Activated naive CD4-positive, alpha-beta T cell (primary cell): ENCODE results near the gene TRIM24.

Experiments used
- DNase-seq, 4 experiments: peaks; one replicate each; lab custom pipeline; 2025; lab: John Stamatoyannopoulos, UW

TRIM24 gene

DNA sequence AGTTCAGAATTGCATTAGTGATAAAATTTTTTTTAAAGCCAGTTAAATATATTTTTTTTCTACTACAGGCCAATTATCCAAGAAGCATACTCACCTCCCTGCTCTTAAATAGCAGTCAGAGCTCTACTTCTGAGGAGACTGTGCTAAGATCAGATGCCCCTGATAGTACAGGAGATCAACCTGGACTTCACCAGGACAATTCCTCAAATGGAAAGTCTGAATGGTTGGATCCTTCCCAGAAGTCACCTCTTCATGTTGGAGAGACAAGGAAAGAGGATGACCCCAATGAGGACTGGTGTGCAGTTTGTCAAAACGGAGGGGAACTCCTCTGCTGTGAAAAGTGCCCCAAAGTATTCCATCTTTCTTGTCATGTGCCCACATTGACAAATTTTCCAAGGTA is 119.1 kb downstream of the TRIM24 start:
- DNase-seq, result no peak

DNA sequence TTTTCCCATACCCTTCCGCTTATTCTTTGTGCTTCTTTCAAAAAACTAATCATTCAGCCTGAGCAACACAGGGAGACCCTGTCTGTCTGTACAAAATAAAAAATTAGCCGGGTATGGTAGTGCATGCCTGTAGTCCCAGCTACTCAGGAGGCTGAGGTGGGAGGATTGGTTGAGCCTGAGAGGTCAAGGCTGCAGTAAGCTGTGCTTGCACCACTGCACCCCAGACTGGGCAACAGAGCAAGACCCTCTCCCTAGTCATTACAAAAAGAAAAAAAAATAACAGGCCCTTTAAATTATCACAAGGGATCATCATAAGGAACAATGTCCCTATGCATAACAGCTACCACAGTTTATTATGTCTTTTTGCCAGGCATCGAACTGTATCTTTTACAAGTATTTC is 119.6 kb downstream of the TRIM24 start:
- DNase-seq, result no peak

DNA sequence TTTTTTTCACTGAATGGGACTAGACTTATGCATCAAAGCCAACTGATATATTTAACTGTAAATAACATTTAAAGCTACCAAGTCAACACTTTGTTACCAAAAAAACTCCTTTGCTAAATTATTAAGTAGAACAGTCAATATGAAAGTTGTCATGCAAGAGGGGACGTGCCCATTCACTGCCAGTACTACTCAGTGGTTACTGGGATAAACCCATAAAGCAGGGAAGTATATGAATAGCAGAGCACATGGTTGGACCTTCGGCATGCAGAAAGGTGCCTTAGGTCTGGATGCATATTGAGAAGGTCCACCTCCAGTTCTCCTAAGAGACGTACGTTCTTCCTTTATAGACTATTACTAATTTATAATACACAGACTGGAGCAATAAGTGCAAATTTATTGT is 121.0 kb downstream of the TRIM24 start:
- no peak for DNase-seq

DNA sequence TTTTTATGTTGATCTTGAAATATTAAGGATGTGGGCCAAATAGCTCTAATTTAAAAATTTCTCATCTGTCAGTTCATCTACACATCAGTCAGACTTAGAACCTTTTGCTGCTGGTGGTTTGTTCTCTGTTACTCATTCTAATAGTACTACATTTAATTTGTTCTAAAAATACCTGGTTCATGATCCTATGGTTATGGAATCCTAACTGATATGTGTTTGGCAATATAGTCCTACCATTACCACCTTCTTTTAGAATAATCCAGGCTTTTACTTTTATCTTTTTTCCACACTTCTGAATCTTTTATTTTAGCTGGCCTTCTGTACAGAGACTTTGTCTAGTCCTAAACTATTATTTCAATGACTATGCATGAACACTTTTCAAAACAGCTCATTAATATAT is 124.2 kb downstream of the TRIM24 start:
- DNase-seq, result no peak

DNA sequence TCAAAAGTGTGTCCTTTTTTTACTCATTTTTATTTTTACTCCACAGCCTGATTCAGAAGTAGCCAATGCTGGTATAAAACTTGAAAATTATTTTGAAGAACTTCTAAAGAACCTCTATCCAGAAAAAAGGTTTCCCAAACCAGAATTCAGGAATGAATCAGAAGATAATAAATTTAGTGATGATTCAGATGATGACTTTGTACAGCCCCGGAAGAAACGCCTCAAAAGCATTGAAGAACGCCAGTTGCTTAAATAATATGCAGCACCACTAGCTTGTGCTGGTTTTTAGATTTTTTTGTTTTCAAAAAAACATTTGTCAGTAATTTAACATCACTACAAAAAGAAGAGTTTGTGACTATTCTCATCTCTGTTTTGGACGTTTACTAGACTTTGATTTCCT is 124.6 kb downstream of the TRIM24 start:
- DNase-seq, result no peak

DNA sequence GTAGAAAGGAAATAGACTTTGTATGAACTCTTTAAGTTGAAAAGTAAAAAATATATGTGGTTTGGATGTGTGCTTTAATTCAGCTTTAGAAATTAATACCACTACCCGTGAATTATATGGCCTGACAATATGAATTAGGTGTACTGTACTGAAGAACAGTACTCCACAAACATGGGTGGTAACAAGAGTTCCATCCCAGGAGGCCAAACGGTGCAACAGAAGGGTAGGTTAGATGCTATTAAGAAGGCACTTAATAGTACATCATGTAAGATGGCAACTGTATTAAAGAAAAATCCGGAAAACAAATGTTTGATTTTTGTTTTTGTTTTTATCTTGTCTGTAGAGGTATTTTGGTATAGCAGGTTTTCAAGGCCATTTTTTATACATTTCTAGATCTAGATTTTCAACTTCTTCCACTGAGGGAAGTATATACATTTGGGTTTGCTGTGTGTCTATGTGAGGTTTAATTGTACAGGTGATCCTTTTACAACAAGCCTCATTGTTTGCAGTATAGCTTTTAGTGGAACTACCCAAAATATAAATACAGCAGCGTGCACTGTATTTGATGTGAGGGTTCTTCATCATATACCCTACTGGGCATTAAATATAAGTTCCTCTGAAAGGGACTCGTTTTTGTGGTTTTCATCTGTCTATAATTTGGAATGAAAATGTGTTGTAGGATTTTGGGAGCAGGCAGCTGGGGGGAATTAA is 125.4 kb downstream of the TRIM24 start:
- no peak for DNase-seq

DNA sequence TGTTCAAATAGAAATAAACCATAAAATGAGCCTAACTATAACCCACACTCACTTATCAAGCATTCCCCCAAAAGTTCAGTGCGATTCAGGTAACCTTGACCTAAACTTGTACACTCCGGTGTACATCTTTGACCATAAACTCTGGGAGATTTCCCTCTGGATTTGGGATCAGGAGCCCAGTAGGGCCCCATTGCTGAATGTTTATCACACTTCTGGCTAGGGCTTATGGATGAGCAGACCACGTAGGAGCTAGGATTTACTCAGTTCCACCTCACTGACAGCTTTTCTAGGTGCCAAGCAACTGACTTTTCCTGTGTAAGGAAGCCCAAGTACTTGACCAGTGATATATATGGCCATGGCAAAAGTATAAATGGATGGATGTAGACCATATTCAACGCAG is 127.4 kb downstream of the TRIM24 start:
- no peak for DNase-seq

DNA sequence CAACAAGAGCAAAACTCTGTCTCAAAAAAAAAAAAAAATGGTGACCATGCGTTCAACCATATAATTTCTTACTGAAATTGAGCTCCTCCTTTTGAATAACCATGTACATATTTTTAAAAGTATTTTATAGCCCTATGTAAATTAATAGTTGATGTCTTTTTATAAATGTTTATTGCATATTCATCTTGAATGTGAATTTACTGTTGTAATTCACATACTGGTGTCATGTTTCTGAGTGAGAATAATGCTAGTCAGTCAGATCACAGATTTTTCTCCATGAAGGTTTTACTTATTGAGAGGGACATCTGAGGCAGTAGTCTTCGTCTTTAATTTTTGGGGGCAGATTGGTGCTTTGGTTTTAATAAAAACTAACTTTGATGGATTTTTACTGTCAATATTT is 128.9 kb downstream of the TRIM24 start:
- DNase-seq, result no peak

DNA sequence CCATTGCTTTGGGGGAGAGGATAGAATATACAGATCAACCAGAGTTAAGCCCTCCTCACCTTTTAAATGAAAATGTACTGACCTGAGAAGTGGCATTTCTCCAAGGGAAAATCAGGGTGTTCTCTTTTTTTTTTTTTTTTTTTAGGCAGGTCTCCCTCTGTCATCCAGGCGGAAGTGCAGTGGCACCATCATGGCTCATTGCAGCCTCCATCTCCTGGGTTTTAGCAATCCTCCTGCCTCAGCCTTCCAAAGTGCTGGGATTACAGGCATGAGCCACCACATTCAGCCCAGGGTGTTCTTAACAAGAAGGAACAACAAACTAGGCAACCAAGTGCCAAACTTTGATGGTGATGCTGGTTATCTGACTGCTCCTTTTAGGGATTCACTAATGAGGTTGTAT is 130.1 kb downstream of the TRIM24 start:
- no peak for DNase-seq

DNA sequence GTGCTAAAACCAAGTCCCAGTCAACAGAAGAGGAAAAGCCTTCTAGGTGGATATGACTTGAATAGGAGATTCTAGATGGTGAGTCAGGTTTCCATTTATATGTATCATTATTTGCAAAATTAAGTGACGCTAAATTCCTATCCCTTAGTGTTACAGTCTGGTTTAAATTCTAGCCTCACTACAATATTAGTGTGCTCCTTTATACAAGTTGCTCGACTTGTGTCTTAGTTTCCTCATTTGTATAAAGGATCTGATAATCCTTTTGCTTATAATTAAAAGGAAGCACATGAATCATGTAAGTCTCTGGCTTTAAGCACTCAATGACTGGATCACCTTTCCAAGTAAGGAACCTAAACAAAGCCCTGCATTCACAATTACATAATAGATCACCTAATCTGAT is 135.4 kb downstream of the TRIM24 start:
- no peak for DNase-seq

DNA sequence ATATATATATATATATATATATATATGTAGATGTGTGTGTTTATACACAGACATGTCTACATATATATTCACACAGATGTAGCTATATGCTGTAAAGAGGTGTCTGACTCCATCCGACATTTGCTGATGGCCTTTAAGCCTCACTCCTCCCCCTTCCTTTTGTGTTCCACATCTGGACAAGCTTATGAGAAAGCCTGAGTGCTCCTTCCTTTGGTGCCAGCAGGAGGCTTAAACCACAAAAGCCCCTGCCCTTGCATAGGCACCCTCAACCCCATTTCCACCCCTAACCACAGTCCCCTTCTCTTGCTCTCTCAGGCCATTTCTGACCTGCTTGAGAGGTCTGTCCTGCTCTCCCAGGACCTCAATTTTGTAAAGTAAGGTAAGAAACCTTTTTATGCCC is 142.4 kb downstream of the TRIM24 start:
- no peak for DNase-seq

DNA sequence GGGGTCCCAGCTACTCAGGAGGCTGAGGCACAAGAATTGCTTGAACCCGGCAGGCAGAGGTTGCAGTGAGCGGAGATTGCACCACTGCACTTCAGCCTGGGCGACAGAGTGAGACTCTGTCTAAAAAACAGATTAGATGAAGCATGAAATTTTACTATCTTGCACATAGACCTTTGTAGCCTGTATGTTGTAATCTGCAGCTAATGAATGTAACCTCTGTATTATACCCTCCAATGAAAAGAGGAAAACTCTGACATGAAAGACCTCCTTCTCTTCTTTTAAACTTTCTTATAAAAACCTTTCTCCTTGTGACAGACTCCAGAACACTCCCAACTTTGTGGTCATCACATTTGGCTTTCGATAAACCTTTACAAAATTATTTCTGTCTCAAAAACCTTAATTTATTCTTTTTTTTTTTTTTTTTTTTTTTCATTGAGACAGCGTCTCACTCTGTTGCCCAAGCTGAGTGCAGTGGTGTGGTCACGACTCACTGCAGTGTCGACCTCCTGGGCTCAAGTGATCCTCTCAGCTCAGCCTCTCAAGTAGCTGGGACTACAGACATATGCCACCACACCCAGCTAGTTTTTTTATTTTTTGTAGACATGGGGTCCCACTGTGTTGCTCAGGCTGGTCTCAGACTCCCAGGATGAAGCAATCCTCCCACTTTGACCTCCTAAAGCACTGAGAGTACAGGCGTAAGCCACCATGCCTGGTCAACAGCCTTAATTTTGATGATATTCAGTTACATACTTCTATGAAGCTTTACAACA is 143.7 kb downstream of the TRIM24 start:
- DNase-seq, result no peak

DNA sequence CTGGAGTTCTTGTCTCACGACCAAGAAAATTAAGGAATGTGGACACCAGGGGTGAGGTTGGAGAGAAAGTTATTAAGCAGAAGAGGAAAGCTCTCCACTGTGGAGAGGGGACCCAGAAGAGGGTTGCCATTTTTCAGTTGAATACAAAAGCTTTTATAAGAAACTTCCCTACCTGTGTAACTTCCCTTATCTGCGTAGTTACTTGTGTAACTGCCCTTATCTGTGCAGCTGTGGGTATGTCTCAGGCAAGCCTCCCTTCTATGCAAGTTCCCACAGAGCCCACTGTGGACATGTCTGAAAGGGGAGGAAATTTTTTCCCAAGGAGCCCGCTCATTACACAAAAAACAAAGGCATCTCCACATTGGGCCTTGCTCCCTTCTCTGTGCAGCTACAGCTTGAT is 146.2 kb downstream of the TRIM24 start:
- no peak for DNase-seq

DNA sequence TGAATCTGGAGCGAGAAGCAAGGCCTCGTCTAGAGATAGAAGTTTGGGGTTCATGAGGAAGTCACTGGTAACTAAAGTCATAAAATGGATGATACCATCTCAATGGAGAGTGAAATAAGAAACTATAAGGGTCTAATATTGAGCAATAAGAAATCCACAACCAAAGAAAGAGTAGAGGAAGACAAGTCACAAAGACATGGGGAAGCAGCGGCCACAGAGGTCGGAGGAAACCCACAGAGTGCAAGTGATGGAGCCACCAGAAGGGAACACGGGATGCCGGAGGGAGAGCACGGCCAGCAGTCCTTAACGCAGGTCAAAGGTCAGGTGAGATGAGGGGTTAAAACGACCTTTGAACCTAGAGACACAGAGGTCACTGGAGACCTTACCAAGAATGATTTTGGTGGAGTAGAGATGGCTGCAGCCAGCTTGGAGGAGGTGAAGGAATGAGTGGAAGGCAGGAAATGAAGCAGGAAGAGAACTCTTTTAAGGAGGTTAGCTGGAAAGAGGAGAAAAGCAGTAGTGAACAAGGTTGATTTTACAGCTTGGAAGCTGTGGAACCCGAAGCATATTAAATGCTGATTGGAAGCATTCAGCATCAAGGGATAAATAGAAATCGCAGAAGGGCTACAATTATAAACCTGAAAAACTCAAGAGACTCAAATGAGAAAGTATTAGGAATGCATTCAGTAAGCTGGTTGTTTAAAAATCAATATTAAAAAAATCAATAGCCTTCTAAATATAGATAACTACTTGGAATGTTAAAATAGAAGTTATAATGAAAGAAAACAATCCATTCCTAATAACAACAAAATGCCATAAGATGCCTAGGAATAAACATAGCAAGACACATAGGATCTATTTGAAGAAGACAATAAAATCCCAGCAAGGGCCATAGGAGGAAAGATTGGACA is 147.4 kb downstream of the TRIM24 start:
- DNase-seq, result no peak

DNA sequence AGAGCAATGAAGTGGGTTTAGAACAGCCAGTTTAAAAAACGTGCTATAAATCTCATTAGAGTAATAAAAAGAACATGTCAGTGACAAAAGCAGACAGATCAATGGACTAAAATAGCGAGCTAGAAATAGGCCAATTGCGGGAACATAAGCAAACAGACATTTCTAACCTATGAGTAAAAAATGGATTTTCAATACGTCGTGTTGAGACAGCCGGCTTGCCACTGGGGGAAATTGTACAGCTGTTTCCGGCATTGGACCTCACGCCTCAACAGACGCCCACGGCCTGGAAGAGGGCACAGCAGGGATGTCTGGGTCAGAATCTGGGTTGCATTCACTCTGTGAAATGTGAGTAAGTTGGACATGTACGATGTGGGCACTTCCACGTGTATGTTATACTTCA is 148.2 kb downstream of the TRIM24 start:
- no peak for DNase-seq

DNA sequence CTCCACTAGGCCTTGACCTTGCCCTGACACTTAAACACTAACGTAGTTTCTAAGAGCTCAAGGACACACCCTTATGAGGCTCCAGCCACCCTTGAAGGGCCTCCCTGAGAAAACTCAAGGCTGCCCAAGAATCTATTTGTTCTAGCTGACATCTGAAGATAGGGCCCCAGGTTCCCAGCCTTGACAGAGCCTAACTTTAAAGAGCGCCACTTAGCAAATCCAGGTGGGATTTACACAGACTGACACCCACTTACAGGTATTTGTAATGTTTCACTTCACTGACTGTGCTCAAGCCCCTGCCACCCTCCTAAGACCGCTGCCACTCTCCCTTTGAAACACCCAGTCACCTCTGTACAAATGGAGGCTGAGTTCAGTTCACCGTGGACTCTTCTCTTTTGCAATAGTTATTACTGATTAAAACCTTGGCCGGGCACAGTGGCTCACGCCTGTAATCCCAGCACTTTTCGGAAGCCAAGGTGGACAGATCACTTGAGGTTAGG is 150.7 kb downstream of the TRIM24 start:
- DNase-seq, result no peak

DNA sequence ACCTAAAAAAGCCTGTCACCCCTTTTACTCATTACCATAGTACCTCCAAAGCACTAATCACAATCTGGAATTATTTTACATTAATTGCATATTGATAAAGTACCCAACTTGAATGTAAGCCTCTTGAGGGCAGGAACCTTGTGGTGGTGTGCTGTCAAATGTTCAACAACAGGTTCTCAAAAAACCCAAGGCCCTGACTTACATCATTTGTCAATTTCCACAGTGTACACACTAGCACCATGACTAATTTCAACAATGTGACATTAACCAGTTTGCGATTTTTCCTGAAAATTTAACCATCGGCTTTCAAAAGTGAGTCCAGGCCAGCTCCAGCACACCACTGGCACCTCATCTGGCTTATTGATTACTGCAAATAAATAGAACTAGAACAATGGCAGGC is 153.6 kb downstream of the TRIM24 start:
- no peak for DNase-seq

DNA sequence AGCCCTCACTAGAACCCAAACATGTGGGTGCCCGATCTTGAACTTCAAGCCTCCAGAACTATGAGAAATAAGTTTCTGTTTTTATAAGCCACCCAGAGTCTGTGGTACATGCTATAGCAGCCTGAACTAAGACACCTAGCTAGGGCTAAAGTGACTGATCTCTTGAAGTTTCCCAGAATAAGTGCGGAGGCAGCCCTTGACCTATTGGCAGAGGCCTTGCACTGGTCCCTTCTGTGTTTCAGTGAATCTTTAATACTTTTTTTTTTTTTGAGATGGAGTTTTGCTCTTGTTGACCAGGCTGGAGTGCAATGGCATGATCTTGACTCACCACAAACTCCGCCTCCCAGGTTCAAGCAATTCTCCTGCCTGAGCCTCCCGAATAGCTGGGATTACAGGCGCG is 156.0 kb downstream of the TRIM24 start:
- no peak for DNase-seq

DNA sequence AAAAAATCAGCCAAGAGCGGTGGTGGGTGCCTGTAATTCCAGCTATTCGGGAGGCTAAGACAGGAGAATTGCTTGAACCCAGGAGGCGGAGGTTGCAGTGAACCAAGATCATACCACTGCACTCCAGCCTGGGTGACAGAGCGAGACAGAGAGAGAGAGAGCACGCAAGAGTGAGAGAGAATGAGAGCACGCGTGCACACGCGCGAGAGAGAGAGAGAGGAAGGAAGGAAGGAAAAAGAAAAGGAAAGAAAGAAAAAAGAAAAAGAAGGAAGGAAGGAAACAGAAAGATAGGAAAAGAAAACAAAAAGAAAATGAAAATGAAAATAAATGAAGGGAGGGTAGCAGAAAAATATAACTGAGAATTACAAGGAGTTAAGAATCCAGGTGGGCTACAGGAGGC is 158.4 kb downstream of the TRIM24 start:
- DNase-seq, result no peak

DNA sequence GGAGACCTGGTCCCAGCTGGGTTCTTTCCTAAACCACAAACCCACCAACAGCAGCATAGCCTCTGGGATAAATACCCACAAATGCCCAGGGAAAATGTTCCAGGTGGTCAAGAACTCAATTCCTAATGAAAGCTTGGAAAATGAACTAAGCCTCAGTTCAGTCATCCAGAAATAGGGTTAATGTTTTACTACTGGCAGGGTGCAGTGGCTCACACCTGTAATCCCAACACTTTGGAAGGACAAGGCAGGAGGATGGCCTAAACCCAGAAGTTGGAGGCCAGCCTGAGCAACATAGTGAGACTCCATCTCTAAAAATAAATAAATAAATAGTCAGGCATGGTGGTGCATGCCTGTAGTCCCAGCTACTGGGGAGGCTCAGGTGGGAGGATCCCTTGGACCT is 158.9 kb downstream of the TRIM24 start:
- DNase-seq, result no peak

DNA sequence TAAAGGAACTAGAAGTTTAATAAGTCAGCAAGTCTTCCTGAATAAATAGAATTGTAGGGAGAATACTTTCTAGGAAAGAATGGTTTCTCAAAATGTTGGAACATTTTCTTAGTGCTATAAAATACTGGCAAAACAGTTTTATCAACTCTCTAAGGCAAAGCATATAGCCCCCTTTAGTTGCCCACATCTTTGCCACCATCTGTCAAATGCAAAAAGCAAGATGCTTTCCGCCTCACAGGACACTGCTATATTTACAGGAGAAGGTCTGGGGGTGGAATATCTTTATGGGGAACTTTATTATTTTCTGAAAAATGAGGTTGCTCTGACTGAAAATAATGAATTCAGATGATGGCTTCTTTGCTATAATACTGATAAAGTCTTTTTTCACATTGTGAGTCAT is 162.8 kb downstream of the TRIM24 start:
- no peak for DNase-seq

DNA sequence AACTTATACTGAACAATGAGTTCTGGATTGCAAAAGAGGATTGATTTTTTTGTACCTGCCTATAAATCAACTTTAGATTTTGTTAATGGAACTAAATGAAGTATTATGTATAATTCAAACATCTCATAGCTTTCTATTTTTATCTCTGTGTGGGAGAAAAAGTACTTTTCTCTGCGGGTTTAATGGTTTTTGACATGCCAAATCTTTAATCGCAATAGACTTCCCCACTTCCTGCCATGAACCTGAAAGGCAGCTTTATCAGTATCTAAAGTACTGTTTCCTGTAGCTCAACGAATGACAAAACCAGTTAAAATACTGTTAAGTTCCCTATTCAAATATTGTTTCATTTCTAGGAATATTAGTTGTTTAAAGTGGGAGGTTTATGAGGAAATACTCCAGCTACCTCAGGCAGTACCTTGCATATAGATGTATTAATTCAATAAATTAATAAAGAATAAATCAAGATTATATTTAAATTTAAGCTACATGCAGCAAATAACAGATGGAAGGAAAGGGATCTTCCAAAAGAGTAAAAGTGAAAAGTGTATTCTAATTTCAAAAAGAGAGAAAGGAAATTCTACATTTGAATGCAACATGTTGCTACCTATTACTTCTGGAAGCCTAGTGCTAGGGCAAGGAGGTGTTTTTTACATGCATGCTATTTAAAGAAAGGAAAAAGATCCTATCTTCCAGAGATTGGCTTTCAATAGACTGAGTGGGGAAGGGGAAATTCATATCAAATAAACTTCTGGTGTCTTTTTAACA is 165.2 kb downstream of the TRIM24 start:
- no peak for DNase-seq
